Activated CD8-positive, alpha-beta memory T cell treated with anti-CD3 and anti-CD28 coated beads for 4 hours (primary cell): Measurements from ENCODE around the gene SUSD6.
"Not testable (repeated sequence)": the region's sequence is repeated elsewhere in the genome, so short reads cannot be mapped to it uniquely, and the experiment has no call there.

Experiments
- DNase-seq, 2 donors: peaks; one replicate each; pipeline ENCODE4 v3.0.0-alpha.2; 2020; ENCODE audit warnings: low read depth in 2 of 2

Gene SUSD6

DNA sequence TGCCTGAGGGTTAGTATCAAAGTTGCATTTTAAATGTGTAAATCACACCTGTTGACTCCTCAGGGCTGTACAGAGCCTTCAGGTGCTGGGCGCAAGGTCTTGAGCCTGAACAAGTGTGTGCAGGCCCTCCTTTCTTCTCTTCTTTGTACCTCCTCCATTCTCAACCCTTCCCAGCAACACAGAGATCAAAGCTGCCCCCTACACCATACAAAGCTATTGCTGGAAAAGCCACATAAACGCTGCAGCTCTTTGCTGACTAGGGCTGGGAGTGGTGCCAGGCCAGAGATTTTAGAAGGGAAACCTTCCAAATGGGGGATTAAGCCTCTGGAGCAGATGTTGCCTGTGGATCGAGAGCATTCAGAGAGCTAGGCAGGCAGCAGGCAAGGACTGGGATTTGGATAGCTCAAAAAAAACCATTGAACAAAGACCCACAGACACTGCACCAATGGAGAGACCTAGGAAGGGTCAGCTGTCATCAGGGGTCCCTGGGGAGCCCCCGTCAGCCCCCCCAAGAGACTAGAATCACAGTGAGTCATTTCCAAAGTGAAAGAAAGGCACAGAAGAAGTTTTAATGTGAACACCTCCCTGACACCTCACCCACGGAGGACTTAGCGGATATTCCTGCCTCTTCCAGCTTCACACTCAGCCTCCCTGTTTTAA lies 18.2 kb upstream of the SUSD6 start:
- no peak for DNase-seq

DNA sequence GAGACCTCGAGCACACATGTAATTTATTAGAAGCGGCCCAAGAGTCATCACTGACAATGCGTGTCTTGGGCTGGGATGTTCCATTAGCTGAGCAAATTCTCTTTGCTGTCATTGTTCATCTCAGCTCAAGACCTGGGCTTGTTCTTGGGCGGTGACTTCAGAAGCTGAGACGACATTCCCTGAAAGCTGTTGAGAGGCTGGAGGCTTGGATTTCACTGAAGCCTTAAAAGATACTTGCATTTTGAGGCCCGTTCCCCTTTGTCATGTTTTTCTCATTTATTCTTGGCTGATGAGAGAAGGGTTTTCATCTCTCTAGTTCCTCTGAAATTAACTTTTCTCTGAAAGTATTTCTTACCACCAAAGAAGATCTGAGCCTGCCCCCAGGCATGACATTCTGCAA lies 16.6 kb upstream of the SUSD6 start:
- DNase-seq = no peak

DNA sequence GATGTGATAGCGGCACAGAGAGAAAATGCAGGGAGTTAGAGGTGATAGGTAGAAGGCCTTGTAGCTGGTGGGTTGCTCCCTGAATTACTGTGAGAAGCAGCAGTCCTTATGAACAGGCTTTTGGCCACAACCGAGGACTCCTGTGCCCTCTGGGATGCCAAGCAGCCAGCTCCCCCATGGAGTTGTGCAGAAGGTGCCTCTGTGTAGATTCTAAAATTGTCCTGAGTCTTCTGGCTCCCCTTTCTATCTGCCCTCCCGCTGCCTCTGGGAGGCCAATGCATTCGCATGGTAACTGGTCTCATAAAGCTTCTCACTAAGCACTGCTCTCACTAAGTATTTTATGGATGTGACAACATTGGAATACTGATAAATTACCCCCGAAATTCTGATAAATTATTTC lies 16.1 kb upstream of the SUSD6 start:
- DNase-seq = no peak

DNA sequence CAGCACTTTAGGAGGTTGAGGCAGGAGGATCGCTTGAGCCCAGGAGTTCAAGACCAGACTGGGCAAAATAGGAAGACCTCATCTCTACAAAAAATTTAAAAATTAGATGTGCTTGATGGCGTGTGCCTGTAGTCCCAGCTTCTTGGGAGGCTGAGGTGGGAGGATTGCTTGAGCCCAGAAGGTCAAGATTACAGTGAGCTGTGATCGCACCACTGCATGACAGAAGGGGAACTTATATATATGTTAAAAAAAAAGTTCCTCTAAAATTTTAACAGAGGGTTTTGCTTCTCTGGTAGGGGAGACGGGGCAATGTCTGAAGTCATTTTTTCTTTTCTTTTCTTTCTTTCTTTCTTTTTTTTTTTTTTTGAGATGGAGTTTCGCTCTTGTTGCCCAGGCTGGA lies 12.0 kb upstream of the SUSD6 start:
- not testable (repeated sequence) for DNase-seq

DNA sequence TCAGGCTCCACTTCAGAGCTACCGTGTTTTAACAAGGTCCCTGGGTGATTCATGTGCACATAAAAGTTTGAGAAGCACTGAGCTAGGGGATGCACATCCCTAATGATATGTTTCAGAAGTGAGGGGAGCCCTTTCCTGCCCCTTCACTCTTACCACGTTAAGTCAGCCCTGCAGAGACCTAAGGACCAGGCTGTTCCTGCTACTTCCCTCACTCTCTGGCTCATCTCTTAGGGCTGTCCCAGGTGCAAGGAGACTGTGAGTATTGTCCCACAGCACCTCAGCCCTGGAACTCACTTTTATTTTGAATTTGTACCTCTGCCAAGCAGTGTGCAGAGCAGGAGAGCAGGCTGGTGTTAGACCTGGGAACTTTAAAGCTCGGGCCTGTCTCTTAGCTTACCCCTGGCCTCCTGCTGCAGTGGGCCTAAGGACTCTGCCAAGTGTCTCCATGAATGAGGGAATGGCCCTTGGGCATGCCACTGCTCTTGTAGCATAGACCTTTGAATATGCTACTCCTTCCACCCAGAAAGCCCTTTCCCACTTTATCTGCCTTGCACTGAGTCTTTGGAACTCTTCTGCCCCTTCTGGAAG lies 11.0 kb upstream of the SUSD6 start:
- DNase-seq = no peak

DNA sequence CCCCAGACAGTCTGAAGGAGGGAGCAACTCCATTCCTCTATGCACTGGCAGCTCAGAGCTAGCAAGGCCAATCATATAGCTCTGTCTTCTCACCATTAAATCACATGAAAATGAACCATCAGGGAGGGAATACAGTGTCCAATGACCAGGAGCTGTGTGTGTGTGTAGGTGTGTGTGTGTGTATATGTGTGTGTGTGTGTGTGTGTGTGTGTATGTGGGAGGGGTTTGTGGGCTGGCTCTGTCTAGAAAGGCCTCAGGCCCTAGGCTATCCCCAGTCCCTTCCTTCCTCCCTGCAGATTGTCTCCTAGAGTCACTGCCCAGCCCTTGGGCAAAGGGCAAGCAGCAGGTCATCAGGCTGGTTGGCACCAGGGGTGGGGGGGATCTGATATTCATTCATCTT lies 5.7 kb upstream of the SUSD6 start:
- no peak for DNase-seq

DNA sequence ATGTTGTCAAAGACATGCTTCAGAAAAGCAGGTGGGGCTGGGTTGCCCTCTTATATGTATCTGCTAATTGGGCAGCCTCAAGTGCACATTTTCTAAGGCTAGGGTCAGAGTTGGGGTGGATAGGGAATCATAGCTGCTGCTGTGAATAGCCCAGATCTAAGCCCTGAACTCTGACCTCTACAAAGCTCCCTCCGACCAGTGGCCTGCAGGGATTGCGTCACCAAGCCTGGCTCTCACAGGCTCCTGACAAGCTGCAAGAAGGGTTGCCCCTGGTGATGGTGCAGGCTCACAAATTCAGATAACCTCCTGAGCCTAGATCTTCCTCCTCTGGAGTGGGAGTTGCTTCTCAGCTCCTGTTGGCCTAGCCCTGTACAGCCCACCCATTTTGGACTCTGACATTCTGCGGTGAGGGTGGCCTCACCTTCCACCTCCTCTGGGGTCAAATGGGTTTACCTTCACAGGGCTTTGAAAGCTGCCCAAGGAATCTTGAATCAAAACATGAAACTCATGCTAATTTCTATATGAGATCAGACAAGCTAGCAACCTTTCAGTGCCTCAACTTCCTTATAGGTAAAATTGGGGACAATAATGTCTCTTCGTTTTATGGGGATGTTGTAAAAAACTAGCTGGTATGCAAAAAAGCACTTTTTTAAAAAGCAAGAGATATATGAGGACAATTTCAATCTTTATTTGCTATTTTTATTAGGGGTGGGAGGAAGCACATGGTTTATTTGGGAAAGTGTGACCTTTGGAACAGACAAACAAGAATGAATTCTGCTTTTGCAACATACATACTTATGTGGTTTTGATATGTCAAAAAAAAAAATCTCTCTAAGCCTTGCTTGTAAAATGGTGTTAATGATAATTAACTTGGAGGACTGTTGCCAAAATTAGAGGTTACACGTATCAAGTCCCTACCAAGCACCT lies 4.9 kb upstream of the SUSD6 start:
- DNase-seq = no peak

DNA sequence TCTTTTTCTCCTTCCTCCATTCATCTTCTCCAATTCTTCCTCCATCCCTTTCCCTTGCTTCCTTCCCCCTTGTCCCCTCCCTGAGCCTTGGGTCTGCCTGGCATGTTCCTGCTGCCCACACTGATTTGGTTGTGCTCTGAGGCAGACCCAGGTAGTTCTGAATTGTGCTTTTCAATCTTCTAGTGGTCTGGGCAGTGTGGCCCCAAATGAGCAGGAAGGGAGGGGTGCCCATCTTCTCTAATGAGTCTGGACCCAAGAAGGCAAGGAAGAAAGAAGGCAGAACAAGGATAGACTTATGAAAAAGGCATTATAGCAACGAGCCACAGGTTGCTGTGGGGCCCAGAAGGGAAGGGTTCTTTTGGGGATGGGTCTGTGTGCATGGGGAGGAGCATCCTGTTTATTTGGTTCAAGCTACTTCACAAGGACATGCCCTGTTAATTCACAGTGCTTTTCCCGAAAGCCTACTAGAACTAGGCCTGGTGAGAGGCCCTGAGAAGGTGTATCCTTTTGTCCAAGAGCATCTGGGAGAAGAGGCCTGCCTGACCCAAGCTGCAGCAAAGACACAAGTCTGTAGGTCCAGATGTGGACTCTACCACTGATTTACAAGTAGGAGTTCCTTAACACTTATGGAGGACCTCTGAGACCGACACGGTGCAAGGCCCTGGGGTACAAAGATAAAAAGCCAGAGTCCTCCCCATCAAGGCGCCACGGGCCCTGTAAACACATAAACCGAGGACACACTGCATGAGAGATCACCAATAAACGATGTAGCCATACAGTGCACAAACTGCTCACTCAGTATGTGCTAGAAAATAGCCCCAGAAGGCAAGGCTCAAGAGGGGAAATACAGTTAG lies 1.1 kb upstream of the SUSD6 start:
- DNase-seq = no peak

DNA sequence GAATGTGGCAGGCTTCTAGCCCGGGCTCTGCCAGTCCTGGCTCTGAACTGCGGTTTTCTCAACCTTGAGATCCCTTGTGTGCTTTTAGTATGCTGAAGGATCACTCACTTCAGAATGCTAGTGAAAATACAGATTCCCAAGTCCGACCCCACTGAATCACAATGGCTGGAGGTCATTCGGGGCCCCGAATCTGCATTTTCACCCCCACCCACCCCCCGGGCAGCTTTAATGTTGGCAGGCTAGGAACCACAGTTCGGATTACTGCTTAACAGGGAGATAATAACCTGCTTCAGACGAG lies 573 bp upstream of the SUSD6 start:
- DNase-seq = no peak

DNA sequence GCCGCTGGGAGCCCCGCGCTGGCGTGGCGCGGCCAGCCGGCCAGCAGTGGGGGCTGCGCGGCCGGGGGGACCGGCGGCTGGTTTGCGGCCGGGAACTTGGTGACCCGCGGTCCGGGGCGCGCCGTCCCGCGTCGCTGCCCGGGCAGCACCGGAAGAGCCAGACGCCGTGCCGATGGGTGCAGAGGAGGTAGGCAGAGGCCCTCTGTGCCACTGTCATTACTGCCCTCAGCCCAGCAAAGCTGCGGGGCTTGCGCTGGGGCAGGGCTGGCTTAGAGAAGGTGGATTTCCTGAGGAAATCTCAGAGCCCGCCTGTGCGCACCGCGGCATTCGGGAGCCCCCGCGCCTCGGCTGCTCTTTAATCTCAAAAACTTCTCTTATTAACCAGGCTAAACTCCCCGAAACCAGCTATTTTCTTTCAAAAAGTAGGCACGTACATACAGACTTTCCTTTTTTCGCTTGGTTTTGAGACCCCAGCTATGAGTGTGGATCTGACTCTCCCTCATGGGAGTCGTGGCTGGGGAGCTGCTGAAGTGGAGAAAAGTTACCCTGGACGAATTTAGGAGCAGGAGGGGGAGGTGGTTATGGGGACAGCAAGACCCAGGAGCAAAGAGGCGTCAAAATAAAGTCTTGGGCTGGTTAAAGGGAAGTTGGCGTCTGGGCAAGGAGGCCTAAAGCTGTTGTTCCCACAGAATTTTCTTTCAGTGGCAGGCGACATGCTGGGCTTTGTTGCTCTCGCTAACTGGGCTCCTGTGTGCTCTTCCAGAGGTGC lies 802 bp downstream of the SUSD6 start:
- DNase-seq = no peak

DNA sequence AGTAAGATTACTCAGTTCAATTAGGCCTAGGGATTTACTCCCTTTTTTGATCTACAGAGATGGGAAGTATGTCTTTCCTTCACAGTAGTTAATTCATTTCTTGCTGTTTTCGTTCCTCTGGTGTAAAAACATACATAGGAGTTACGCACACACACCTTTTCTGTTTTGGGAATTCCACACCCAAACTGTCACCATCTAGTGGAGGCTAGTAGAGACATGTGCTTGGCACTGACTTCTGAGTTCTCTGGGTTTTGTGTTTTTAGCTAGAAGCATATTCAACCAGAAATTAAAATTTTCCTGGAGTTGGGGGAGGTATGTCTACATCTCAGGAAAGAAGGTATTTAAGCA lies 1.4 kb downstream of the SUSD6 start:
- no peak for DNase-seq

DNA sequence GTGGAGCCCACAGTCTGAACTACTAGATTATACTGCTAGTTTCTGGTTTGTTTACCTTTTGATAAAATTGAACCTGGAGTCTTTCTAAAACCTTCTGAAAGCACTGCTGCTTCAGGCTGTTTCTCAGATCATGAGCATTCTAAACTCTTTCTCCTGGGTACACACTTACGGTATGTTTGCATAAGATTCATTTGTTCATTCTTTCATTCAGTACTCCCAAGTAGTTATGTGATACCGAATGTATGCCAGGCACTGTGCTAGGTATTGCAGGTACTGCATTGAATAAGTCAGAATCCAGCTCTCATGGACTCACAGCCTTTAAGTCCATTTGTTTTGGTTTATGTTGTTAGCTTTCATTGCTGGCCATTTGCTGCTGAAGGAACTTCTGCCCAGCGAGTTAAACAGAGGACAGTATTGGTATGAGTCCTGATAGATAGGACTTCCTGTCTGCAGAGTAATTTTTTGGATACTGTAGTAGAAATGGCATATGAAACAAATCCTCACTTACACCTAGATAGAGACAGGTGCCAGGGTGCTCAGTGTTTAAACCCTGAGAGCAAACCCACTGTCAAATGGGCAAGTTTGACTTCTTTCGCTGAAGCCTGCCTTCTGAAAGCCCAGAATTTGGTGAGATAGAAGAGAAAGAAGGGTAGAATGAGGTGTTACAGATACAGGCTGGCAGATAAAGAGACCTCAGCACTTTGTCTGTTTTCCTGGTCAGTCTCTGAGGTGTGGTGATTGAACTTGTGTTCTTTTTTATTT lies 2.1 kb downstream of the SUSD6 start:
- DNase-seq = no peak

DNA sequence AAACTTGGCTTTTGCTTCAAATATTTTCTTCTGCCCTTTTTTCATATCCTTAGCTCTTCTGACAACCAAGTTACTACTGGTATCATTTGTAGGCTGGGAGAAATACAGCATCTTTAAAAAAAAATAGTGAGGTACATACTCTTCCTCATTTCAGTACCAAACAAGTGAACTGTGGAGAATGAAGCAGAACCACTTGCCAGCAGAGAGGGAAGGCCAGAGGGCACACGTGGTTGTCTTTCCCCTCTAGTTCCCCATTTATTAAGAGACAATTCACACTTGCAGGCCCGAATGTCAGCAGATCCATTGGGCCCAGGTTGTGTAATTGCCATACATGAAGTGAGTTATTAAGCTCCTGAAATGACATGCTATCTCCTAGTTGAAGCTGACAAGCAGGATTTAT lies 3.2 kb downstream of the SUSD6 start:
- no peak for DNase-seq

DNA sequence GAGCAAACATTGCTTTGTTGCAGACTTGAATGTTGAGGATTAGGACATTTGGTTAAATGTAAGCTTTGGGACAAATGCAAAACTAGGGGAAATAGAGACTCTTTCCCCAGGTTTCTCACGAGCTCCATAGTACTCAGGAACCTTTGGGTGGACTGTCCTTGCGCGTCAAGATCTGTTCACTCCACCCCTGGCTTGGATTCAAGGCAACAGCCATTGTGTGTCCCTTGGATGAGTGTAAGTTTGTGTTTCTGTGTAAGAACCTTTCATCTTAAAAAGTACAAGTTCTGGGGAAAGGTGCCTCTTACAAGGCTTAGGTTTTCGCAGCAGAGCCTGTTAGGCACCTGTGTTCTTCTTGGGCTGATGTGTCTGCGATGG lies 3.7 kb downstream of the SUSD6 start:
- DNase-seq = no peak

DNA sequence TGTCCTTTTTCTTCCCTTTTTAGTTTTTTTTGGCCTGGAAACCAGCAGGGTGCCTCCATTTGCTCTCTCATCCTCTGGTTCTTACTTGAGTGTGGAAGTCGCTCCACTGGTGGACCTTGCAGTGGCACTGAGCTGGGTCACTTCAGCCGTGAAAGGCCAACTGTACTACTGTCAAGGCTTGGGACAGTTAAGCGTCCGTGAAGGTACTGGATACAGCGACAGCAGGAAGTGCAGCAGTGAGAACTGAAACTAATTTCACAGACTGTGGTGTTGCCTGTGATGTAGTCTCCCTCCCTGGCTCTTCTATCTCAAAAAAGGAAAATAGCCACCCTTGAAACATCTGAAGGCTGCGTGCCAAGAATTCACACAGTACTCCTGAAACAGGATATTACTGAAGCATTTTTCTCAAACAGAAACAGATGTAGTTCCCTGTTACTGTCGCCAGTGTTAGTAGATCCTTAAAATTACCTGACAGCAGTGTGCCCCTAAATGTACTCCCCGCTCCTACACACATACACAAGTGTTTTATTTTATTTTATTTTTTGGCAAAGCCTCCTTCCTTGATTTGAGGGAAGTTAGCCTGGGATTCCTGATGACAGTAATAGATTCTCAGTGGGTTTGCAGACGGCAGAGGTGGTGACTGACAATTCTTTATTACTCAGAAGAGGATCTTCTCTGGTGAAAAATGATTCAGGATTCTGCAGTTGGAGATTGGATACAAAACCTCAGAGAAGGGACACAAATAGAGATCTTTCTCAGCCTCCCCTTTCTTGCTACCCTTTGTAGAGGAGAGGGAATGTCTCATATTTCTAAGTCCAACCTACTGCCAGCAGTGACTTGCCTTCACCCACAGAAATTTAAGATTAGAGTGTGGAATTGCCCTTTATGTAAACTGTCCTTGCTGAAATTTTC lies 4.4 kb downstream of the SUSD6 start:
- no peak for DNase-seq

DNA sequence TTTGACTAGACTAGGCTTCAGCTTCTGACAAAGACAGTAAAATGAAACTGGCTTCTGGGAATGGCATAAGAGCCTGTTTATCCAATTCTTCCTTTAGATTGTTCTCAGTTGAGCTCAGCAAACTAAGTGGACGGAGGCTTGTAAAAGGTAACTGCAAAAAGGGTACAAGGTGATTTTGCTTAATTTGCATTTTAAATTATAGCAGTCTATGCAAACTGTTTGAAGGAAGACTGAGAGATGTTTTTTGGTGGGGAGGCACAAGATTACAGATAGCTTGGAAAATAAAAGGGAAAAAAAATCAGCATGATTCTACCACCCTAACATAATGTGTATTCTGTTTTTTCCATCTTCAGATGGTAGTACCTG lies 5.0 kb downstream of the SUSD6 start:
- DNase-seq = no peak

DNA sequence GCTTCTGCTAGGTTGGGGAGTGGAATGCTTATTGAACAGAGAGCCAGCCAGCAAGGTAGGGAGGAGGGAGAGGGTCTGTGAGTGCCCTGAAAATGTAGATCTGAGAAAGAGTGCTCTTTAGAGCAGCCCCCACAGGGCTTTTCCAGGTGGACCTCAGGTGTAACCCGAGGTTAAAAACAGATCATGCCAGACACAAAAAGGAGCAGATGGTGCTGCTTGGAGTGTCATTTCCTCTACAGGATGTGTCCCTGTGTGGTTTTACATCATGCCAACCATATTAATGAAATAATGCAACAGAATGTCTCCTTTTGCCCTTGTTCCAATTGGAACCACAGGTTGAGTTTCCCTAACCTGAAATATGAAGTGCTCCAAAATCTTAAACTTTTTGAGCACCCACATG lies 6.4 kb downstream of the SUSD6 start:
- no peak for DNase-seq

DNA sequence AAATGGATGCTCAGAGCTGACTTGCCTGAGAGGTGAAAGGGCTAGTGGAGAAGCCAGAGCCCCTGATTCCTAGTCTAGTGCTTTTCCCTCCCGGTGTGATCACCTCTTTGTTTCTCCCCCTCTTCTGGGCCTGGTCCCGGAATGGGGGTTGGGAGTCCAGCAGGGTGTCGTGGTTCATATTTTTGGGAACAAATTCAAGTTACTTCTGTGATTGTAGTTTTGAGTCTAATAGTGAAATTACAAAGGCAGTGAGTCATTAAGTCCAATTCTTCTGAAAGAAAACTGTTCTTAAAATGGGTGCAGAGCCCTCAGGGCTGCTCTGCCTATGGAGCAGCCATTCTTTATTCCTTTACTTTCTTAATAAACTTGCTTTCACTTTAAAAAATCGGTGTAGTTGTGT lies 7.6 kb downstream of the SUSD6 start:
- DNase-seq = no peak

DNA sequence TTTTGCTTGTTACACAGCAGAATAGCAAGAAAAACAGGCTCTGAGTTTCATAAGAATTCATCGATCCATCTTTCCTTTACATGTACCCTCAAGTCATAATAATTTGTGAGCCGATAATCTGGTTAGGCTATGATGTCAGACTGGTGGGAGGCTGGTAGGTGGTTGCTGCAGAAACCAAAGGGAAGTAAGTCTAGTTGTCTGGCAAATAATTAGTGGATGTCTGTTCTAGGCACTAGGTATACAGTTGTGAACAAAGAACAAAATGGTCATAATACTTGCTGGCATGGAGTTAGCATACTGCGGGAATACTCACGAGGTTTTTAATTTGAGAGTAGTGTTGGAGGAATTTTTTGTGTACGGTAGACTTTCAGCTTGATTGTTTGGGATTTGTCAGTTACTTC lies 8.8 kb downstream of the SUSD6 start:
- DNase-seq = no peak

DNA sequence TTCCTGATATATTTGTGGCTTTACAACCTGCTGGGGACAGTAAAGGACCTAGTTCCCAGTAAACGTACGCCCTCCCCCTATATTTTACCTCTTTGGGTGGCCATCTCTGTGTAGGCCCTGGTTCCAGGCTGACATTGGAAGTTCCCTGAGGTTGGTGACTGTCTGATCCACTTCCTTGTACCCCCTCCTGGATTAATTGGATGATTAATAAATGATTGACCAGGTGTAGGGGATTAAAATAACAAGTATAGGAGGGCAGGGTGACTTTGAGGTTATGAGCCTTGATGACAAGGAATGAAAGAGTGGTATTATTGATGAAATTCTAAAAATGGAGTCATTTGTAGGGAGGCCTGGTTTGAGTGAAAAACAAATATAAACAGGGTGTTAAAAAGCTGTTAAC lies 9.6 kb downstream of the SUSD6 start:
- no peak for DNase-seq
